GM19467 (cell line): ENCODE measurements around the gene VSTM1.
"Not testable (repeated sequence)": the region's sequence is repeated elsewhere in the genome, so short reads cannot be mapped to it uniquely, and the experiment has no call there.

Experiments used
- ATAC-seq: cut with Tn5 transposase; IDR thresholded peaks from one replicate; pipeline ENCODE4 v1.9.1; 2021; ENCODE audit warnings: mild to moderate bottlenecking, moderate library complexity; ENCODE audit not compliant: unreplicated experiment

Gene VSTM1, protein sequence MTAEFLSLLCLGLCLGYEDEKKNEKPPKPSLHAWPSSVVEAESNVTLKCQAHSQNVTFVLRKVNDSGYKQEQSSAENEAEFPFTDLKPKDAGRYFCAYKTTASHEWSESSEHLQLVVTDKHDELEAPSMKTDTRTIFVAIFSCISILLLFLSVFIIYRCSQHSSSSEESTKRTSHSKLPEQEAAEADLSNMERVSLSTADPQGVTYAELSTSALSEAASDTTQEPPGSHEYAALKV

DNA sequence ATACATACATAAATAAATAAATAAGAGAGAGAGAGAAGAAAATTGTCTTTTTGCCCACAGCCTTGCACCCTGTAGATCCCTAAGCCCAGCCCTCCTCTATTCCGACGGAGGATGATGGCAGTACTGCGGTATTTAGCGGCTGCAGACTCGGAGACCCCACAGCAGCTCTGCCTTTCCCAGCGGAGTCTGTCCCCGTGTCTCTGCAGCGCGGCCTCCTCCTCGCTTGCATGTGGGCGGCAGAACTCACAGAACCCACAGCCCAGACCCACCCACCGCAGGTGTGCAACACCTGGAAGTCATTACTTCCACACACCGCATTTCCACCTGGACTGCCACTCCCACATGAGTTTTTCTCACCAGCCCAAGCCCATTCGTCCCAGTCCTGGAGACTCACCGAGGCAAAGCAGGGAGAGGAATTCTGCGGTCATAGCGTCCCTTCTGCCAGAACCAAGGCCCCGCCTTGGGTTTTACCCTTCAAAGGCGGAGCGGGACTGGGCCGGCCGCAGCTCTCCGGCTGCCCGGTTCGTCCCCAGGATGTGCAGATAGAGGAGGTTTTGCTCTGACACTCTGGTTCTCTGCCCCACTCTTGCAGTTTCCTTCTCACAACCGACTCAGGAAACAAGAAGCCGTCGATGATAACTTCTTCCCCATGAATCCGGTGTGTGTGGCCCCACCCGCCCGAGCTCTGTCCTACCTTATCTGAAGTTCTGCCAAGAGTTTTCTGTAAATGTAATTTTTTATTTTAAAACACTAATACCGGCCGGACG, at the start of gene VSTM1:
TSS of gene VSTM1 (minus strand) at position 548 of the 767 bp plus-strand sequence. CDS start at position 428, 120 bp downstream.
- ATAC-seq, result no peak

DNA sequence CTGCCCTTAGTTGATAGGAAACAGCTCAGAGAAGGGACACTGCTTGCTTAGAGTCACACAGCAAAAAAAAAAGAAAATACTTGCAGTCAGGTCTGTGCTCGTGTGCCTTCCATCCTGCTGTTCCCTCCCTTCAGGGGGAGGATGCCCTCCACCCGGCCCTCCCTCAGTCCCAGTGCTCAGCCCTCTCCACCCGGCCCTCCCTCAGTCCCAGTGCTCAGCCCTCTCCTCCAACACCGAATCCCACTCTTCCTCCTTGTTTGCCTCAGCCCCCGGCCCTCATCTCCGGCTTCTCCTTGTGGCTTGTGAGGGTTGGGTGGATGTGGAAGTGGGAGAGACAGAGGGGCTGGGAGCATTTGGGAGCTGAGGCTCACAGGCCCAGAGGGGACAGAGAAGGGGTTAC, 46.0 kb upstream of the VSTM1 start:
- no peak for ATAC-seq

DNA sequence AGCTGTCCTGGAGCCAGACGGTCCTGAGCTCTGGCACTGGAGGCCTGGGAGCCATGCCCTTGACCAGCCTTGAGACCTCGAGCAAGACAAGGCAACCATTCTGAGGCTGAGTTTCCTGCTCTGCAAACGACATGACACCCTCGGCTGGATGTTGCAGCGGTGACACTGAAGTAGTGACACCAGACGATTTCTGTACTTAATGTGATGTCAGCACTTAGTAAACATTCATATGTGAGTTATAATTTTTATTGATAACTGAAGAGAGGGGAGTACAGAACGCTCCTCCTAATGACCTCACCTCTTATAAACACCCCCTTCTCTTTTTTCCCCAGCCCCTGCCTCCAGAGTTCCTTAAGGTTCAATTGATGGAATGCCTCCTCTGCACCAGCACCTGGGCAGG, 44.8 kb upstream of the VSTM1 start:
- no peak for ATAC-seq

DNA sequence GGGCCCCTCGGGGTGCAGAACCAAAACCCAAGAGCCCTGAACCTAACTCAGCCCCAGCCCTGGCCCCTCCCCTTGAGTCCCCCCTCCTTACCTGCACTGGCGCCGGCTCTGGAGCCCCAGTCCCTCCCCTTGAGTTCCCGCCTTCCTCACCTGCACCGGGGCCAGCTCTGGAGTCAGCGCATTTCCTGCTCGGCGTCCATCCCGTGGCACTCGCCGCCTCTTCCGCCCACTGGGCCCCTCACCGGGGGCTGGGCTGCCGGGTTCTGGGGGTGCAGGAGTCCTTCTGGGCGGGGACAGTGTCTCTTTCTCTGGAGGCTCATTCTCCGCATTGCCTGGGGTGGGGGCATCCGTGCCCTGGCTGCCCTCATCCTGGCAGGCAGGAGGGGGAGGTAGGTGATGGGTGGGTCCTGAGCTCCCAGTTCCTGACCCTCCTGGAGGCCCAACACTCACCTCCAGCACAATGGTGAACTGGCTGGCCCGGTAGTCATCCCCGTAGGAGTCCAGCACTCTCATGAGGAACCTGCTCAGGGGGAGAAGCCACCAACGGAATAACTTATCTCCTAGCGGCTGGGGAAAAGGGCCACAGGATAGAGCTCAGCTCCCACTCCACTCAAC, 44.3 kb upstream of the VSTM1 start:
- no peak for ATAC-seq

DNA sequence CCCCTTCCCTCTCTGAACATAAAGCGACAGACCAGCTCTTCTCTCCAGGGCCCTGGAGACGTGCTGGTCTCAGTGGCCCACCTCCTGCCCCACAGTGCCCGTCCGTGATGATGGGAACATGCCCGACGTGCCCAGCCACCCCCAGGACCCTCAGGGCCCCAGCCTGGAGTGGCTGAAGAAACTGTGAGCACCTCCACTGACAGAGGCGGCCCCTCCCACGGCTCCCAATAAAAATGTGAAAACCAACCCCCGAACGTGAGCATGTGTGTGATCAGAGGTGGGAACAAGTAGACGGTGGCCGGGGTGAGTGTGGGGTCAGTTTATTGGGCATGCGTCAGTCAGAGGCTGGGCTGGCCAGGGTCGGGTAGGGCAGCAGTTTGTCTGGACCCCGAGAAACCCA, 43.0 kb upstream of the VSTM1 start:
- ATAC-seq, result no peak

DNA sequence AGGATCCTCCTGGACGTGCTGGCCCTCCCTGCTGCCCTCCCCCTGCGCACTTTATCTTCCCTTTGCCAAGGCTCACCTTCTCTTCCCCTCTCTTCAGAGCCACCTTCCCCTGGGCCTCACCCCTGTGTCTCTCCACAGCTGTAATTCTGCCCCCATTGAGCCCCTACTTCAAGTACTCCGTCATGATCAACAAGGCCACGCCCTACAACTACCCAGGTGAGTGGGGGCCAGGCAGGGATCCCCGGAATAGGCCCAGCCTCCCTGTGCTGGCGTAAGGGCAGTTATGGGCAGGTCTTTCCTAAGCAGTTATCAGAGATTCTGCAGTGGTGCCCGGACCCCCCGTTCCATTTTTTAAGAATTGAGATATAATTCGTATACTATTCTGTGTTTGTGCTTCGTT, 42.1 kb upstream of the VSTM1 start:
- ATAC-seq, result no peak

DNA sequence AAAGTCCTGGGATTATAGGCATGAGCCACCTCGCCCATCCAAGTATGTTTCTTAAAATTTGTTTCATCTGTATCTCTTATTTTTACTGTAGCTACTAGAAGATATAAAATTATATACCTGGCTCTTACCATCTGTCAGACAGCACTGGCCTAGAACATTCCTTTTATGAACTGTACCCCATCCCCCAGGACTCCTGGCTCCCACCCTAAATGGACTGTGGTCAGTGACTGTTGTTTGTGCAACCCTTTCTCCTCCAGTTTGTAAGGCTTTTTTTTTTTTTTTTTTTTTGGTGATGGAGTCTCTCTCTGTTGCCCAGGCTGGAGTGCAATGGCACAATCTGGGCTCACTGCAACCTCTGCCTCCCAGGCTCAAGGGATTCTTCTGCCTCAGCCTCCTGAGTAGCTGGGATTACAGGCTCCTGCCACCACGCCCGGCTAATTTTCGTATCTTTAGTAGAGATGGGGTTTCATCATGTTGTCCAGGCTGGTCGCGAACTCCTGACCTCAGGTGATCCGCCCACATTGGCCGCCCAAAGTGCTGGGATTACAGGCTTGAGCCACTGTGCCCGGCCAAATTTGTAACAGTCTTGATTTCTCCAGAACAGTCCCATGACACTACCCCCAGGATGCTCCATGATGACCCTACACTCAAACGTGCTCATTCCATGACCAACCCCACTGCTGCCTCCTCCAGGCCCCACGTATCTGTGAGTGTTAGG, 41.5 kb upstream of the VSTM1 start:
- no peak for ATAC-seq

DNA sequence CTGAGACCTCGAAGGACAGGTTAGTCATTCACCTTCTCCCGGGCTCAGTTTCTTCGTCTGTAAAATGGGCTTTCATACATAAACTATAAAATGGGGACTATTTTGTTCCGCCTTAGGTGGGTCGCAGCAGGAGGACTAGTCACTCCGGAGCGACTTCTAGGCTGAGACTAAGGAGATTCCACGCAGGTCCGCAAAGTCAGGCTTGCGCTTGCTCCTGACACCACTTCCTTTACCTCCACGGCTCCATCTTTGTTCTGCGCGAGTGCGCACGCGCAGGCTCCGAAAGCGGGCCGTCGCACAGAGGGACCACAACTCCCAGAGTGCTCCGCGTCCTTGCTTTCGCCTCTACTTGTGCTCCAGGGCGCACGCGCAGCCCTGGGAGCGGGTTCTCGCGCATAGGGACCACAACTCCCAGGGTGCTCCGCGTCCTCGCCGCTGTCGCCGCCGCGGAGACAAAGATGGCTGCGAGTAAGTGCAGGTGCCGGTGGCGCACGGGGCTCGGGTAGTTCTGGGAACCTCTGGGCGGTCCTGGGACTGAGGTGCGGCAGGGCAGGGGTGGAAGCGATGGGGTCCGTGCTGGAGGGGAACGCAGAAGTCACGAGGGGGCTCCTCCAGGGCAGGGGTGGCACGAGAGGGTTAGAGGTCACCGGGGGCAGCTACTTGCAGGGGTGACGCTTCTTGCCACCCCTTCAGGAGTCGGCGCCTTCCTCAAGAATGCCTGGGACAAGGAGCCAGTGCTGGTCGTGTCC, 38.9 kb upstream of the VSTM1 start, which contains the start of gene NDUFA3:
TSS of gene NDUFA3 (plus strand) at position 435 of the 749 bp plus-strand sequence. CDS start at position 459, 24 bp downstream.
- ATAC-seq, result peak; percentile 98

DNA sequence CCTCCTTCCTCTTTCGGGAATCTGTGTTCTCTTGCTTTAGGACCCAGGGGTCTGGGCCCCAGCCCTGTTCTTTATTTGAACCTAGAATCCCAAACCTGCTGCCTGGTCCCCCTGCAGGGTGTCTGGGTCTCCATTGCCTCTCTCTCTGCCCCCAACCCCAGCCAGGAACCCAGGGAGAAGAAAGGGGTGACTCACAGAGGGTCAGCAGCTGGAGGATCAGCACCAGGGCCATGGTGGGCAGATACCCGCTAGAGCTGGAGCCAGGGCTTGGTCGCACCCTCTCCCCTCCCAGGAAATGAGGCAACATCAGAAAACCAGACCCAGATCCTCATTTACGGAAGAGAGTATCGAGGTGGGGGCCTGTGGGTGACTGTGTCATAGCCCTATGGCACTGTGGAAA, 36.9 kb upstream of the VSTM1 start, which contains the start of gene OSCAR:
TSS of gene OSCAR (minus strand) at position 243 of the 400 bp plus-strand sequence. CDS start at position 232, 11 bp downstream.
- no peak for ATAC-seq

DNA sequence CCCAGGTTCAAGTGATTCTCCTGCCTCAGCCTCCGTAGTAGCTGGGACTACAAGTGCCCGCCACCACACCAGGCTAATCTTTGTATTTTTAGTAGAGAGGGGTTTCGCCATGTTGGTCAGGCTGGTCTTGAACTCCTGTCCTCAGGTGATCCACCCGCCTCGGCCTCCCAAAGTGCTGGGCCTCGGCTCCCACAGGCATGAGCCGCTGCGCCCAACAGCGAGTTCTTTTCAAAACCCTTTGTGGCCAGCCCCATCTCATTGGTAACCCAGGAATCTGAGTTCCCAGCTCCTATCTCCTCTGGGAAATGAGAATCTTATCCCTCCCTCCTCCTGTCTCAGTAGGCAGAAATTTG, 36.2 kb upstream of the VSTM1 start:
- ATAC-seq, result not testable (repeated sequence)

DNA sequence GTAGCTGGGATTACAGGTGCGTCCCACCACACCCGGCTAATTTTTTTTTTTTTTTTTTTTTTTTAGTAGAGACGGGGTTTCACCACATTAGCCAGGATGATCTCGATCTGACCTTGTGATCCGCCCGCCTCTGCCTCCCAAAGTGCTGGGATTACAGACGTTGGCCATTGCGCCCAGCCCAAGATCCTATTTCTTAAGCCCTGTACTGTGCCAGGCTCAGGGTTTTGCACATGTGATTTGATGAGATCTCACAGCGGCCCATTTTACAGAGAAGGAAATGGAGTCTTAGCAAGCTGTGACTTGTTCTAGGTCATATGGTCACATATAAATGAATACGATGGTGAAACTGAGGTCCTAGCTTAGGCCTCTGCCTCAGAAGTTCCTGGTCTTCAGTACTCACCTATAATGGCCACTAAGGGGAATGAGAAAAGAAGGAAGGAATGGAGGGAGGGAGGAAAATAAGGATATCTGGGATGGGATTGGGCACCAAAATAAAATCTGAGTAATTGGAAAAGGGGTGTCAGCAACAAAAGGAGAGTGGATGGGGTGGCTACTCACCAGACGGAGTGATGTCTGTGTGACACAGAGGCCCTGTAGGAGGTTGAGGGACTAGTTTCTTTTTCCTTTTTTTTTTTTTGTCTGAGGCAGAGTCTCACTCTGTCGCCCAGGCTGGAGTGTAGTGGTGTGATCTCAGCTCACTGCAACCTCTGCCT, 35.6 kb upstream of the VSTM1 start:
- ATAC-seq, result no peak

DNA sequence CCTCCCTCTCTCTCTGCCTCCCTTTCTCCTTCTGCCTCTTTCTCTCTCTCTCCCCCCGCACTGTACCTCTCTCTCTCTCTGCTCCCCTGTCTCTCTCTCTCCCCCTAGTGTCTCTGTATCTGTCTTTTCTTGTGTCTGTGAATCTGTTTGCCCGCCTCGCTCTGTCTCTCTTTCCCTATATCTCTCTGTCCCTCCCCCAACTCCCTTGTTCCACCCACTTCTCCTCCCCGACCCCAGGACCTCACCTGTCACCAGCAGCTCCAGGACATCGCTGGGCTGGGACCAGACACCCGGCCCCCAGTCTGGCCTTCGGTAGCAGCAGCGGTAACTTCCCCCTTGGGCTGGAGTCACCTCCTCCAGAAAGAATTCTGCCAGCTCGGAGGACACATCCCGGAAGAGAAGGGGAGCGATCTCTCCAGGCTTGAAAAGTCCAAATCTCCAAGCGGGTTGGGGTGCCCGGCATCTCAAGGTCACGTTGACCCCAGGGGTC, 33.0 kb upstream of the VSTM1 start:
- no peak for ATAC-seq

DNA sequence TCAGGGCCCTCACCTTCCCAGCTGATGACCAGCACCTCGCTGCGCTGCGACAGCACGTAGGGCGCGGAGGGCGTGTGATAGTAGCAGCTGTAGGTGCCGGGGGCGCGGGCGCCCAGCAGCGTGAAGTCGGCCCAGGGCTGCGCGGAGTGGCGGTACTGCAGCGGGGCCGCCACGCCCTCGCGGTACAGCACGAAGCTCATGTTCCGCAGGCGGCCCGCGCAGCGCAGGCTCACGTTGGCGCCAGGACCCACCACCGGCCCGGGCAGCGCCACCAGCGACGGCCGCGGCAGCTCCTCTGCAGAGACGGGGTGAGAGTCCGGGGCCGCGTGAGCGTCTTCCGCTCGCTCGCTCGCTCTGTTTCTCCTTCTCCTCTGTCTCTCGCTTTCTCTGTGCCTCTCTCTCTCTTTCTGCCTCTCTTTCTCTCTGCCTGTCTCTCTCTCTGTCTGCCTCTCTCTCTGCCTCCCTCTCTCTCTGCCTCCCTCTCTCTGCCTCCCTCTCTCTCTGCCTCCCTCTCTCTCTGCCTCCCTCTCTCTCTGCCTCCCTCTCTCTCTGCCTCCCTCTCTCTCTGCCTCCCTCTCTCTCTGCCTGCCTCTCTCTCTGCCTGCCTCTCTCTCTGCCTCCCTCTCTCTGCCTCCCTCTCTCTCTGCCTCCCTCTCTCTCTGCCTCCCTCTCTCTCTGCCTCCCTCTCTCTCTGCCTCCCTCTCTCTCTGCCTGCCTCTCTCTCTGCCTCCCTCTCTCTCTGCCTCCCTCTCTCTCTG, 32.3 kb upstream of the VSTM1 start:
- not testable (repeated sequence) for ATAC-seq

DNA sequence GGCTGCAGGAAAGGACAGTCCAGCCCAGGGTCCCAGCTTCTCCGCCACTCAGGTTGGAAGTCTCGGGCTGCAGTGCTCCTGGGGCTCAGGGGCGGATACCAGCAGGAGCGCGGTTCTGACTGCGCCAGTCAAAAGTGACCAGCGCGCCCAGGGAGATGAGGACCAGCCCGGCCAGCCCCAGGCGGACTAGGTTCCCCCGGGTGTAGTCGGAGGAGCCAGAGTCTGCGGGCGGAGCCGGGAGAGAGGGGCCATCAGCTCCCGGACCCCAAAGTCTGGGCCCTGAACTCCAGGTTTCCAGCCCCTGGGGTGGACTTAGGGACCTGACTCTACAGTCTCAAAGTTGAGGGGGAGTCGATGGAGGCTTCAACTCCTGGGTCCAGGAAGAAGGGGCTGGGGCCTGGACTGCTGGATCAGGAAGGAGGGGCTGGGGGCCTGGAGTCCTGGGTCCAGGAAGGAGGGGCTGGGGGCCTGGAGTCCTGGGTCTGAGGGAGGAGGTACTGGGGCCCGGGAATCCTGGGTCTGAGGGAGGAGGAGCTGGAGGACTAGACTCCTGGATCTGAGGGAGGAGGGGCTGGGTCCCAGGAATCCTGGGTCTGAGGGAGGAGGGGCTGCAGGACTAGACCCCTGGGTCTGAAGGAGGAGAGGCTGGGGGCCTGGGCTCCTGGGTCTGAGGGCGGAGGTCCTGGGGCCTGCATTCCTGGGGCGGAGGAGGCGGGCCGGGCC, 31.6 kb upstream of the VSTM1 start:
- no peak for ATAC-seq

DNA sequence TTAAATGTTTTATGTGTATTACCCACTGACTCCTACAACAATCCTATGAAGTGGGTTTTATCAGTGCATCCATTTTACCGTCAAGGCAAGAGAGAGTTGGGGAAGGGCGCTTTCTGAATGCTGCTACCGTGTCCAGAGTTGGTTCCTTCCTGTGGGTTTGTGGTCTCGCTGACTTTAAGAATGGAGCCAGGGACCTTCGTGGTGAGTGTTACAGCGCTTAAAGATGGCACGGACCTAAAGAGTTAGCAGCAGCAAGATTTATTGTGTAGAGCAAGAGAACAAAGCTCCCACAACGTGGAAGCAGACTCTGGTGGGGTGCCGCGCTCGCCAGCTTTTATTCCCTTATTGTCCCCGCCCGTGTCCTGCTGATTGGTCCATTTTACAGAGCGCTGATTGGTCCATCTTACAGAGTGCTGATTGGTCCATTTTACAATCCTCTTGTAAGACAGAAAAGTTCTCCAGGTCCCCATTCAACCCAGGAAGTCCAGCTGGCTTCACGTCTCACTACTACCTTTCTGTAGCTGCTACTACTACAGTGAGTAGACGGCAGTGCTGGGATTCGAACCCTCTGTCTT, 30.8 kb upstream of the VSTM1 start:
- no peak for ATAC-seq

DNA sequence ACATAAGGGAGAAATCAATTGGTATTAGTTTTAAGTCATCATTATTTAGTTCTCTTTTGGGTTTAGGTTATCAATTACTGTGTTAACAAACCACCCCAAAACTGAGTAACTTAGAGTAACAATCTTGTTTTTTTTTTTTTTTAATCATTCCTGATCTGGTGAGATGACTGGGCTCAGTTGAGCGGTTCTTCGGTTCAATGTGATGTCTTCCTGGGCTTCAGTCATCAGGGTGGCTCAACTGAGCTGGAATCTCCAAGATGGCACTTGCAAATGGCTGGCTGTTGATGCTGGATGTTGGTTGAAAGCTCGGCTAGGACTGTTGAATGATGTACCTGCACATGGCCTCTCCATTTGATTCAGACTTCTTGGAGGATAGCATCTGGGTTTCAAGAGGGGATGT, 20.7 kb upstream of the VSTM1 start:
- ATAC-seq, result no peak

DNA sequence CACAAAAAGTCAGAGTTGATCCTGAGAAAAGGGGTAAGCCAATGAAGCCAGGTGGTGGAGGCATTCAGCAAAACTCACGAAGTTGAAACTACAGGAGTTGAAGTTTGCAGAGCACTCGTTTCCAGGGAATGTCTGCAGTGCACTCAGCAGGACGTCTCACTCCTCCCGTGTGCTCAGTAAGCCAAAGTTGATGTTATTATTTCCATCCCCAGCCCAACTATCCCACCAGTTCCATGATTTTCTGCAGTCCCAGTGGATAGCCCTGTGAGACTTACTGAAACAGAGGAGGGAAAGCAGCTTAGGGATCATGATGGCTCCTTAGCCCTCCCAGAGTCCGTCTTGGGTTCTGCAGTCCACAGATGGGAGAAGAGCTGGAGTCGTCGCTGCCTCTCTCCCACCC, 17.3 kb upstream of the VSTM1 start, which contains the start of gene TARM1:
TSS of gene TARM1 (minus strand) at position 334 of the 400 bp plus-strand sequence. CDS start at position 309, 25 bp downstream.
- ATAC-seq, result no peak

DNA sequence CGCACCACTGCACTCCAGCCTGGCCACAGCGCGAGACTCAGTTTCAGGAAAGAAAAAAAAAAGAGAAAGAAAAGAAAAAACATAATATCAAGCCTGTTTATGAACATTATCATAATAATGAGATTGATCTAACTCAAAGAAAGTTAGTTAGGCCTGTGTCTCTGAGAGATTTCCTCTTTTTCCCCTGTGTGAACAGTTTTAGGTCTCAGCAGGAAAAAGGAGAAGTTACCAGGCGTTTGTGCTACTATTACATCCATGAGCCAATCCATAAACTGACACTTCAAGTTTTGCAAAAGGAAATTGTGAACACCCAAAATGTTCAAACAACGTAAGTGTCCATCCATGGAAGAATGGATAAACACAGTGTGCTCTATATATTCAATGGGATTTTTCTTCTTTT, 13.6 kb upstream of the VSTM1 start:
- no peak for ATAC-seq
